Amniotic epithelial cell (primary cell): Measurements from ENCODE around the gene WWP2.
A peak's percentile ranks its signal among the peaks of the same experiment; 100 is the strongest.
"Not testable (repeated sequence)": the region's sequence is repeated elsewhere in the genome, so short reads cannot be mapped to it uniquely, and the experiment has no call there.

ENCODE experiments used
- DNase-seq: peaks from one replicate; pipeline ENCODE4 v3.0.0-alpha.2; 2010; ENCODE audit warnings: low read depth

WWP2 gene

DNA sequence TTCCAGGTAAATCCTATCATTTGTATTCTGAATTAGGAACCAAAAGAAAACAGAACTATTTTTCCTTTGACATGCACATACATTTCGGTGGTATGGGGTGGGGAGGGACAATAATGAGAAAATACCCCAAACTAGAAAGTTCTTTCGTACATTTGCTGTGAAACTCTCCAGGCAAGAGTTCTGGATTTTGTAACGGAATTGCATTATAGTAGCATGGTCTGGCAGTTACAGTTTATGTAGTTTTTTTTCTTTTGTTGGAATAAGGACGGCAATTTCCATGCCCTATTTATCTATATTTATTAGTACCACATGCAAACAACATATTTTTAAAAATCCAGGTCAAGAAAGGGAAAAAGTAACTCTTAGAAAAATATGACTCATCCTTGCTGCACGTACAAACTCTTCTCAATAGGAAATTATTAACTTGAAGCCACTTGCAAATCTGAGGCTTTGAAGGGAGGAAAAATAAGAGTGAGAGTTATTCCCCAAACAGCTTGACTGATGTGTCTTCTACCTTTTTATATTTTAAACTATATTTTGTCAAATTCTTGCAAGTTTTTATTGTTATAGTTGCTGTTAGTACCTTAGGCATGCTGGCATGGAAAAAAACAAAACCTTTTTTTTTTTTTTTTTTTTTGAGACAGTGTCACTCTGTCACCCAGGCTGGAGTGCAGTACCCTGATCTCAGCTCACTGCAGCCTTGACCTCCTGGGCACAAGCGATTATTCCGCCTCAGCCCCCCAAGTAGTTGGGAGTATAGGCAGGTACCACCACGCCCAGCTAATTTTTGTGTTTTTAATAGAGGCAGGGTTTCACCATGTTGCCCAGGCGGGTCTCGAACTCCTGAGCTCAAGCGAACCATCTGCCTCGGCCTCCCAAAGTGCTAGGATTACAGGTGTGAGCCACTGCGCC, 69.3 kb downstream of the WWP2 start:
- DNase-seq: peak; percentile 36

DNA sequence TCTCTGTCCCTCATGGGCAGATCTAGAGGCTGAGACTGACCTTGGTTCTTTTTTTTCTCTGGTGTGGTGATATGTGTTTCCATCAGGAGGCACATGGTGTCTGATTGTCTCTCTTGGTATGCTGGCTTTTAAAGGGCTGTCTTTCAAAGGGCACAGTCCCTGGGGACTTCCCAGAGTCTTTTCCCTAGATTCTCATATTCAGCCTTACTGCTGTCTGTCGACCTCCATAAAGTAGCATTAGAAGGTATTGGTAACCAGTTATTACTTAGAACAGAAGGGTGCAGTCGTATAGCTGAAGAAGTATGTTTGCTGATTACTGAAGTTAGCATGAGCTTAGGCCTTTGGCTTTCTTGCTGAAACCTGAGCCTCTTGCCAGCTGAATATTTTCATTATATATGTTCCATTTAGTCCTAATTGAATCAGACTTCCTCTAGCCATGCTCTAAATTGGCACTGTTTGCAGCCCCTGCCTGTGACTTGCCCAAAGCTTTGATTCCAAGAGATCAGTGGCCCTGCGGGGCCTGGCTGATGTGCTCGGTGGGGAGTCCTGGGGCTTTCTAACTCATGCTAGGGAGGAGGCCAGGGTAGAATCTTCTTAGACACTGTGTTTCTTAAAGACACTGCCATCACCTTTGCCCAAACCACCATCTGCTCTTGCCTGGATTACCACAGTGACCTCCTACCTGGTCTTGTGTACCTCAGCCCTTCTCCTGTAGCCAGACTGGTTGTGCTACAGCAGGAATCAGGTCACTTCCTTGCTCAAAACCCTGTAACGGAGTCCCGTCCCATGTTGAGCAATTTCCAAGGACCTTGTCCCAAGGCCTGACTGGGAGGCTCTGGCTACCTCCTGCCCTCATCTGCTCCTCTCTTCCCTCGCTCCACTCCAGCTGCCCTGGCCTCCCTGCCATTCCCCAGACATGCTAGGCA, 71.5 kb downstream of the WWP2 start:
- no peak for DNase-seq

DNA sequence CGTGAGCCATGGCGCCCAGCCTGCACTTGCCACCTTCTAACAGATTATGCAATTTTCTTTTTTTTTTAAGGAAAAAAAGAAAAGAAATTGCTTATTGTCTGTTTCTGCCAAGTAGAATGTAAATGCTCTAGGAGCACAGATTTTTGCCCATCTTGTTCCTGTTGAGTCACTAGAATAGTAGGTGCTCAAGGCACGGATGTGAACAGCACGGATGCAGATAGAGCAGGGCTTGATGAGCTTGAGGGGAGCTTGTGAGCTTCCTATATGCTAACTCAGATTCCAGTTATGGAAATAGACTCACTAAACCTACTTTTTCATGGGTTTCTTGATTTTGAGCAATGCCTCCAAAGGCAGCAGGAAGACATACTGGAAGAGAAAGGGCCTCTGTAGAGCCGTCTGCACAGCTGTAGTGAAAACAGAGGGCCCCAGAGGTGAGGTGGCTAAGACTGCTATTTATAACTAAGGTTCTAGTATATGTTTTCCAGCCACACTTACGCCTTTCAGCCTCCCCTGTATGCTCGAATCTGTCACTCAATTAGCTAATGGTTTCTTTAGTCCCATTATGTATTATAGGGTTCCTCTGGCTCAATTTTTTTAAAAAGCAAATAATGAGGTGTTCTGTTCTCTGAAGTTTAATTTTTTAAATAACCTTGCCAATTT, 72.8 kb downstream of the WWP2 start:
- DNase-seq: no peak

DNA sequence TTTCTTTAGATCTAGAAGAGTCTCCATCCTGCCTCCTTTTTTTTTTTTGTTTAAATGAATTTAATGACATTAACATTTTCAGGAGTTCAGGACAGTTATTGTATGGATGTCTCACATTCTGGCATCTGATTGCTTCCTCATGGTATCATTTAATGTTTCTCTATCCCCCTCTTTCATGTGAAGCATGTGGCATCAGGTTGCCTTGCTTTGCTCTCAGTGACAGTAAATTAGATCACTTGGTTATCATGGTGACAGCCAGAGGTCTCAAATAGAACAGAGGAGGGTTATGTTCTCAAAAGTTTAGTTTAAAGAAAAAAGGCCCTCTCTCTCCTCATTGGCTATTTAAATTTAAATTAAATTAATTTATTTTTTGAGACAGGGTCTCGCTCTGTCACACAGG, 74.1 kb downstream of the WWP2 start:
- no peak for DNase-seq

DNA sequence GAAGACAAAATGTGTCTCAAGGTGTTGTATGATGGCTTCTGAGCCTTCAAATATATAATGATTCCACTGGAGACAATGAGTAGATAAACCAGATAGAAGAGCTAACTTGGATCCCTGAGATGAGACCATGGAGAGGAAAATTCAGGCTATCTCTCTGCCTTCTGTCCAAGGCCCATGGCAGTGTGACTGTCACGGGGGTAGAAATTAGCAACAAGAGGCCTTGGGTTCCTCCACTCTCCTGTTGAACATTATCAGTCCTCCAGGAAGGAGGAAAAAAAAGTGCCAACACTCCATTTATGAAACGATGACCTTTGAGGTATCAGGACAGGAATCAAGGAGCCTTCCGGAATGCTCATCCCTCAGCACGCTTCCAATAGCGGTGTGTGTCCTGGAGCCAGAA, 75.2 kb downstream of the WWP2 start:
- DNase-seq: no peak

DNA sequence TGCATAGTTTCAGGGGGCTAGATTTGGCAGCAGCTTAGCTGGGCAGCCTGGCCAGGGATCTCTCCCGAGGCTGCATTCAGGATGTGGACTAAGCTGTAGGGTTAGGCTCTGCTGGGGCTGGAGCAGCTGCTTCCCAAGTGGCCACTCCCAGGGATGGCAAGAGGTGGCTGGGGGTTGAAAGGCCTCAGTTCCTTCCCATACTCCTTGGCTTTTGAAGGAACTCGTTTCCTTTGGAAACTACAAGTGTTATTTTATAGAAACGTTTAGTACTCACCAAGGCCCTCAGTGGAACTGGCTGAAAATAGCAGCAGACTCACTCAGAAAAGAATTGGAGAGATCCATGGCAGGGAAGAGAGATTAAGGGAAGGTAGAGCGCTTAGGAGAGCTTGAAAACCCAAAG, 76.4 kb downstream of the WWP2 start:
- DNase-seq: no peak

DNA sequence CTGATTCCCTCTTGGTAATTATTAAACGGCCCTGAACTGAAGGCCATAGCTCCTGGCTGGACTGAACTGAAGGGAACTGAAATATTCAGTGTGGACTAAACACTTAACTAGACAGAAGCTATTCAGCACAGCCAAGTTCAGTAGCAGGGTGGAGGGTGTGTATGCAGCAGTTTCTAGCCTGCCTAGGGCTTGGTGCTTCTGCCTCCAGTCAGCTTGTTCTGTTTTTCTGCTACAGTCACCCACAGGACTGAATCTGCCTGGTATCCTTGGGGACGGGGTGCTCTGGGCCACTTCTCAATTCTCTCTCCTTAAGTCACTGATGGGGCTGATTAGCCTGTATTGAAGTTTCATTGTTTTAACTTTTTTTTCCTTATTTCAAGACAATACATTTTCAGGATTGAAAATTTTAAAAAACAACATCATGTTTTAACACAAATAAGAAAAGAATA, 77.1 kb downstream of the WWP2 start:
- no peak for DNase-seq

DNA sequence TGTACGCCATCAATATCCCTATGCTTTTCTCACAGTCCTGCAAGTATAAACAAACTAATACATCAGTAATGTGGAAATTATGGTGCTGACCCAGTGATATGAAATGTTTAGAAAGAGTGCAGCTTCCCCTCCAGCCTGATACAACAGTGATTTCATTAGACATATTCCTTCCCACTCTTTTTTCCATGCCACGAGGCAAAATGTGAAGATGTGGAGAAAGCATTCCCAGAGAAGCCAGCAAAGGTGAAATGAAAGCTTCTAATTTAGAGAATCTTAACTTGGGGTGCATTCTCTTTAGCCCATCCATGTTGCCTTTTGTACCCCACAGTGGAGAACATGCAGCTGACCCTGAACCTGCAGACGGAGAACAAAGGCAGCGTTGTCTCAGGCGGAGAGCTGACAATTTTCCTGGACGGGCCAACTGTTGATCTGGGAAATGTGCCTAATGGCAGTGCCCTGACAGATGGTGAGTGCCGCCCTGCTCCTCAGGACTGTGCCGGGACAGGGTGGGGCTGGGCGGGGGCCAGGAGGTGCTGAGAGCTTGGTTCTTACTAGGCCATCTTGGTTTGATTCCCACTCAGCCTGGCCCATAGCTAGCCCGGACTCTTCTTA, 77.8 kb downstream of the WWP2 start:
- DNase-seq: no peak

DNA sequence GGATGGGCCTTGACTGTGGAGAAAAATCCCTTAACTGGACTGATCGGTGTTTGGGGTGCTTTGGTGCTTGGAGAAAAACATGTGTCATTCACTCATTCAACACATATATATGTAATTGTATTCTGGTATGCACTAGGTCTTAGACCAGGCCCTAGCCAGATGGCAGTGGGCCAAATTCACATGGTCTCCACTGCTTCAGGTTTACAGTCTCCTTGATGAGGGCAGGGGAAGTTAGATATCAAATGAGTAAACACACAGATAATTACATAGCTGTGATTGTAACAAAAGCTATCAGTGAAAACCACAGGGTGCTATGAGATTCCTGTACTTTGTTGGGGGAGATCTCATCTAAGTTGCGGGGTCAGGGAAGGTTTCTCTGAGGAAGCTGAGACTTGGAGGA, 78.8 kb downstream of the WWP2 start:
- DNase-seq: peak; percentile 64

DNA sequence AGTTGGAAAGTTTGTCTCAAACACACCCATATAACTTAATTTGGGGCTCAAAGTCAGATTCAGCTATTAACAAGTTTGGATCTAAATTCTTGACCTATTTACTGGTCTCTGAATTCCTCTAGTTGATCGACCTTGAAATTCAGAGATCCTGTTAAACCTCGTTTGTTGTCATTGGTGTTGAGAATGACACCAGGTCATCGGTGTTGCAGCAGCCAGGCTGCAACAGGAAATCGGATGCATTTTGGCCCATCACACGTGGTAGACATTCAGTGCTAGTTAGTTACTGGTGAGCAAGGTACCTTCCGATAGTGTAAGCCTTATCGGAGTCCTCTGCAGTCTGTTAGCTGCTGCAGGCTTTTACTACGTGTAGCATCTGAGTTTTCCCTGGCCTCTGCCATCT, 82.3 kb downstream of the WWP2 start:
- DNase-seq: no peak

DNA sequence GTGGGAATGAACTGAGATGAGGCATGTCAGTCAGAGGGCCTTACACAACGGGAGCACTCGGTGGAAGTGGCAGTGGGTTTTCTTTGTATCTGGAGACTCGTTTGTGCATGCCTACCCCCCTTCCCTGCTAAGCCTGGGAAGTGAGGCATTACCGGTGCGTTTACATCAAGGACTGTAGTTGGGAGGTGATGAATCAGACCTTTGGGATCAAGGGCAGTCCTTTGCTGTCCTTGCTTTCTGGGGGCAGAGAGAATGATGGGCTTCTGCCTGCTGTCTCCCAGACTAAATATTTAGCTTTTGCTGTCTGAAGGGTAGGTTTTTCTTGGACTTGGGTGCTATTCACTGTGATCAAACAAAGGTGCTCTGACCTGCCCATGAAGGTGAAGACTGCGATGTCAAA, 83.0 kb downstream of the WWP2 start:
- DNase-seq: no peak

DNA sequence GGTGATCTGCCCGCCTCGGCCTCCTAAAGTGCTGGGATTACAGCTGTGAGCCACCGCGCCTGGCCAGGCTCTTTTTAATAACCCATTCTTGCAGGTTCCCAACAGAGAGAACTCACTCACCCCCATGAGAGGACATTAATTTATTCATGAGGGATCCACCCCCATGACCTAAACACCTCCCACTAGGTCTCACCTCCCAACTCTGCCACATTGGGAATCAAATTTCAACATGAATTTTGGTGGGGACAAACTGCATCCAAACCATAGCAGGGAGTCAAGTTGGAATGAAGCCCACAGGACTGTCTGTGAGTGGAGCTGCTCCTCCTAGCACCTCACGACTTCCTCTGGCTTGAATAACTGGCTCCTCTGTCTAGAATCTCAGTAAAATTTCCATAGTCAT, 85.5 kb downstream of the WWP2 start:
- no peak for DNase-seq

DNA sequence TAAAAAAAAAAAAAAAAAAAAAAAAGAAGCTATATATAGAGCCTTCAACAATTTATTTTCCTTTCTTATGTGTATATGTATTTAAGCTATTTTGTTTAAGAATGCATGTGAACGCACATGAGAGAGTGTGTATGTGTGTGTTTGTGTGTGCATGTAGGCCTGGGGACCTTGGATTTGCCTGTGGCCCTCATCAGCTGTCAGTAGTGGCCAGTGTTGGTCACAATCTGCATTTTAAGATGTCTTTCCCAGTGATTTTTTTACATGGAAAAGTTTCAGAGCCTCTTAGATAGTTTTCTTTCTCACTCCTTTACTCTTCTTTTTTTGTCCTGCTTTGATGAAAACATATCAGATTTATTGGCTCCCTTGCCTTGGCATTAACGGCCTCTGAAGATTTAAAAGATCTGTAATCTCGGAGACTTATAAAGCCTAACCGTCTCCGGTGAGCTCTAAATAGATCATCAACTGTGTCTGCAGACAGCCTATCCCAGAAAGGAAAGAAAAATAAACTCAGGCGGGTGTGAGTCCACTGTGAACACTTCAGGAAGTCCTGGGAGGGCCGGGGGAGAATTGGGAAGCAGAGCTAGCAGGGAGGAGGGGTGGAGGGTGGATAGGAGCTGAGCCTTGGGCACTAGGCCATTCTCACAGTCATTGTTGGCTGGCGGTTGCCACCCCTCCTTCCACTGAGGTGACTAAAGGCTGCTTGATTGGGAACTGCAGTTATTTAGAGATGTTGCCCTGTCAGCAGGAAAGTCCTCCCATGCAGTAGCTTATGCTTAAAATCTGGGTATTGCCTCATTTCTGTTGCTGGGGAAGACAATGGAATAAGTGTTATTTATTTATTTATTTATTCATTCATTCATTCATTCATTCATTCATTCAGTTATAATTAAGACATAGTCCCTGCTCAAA, 86.8 kb downstream of the WWP2 start:
- peak; percentile 47 for DNase-seq

DNA sequence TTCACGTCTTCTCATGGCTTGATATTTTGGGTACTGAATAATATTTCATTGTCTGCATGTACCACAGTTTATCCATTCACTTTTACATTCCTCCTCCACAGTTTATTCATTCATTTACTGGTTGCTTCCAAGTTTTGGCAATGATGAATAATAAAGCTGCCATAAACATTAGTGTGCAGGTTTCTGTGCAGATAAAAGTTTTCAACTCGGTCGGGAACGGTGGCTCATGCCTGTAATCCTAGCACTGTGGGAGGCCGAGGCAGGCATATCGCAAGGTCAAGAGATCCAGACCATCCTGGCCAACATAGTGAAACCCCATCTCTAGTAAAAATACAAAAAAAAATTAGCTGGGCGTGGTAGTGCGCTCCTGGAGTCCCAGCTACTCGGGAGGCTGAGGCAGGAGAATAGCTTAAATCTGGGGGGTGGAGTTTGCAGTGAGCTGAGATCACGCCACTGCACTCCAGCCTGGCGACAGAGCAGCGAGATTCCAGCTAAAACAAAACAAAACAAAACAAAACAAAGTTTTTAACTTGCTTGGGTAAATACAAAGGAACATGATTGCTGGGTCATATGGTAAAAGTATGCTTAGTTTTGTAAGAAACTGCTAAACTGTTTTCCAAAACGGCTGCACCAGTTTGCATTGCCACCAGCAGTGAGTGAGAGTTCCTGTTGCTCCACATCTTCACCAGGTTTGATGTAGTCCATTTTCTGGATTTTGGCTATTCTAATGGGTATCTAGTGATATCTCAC, 89.5 kb downstream of the WWP2 start:
- peak; percentile 54 for DNase-seq

DNA sequence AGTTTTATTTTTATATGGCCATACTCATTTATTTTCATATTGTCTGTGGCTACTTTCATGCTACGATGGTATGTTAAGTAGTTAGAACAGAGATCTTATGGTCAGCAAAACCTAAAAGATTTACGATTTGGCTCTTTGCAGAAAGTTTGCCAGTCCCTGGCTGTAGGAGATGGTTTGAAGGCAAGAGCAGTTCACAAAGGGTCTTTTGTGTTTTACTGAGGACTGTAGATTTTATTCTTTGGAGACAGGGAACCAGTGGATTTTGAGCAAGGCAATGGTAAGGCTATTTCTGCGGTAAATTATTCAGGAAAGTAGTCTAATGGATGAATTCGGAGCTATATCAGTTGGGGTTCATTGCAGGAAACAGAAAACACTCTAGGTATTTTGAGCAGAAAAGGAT, 90.7 kb downstream of the WWP2 start:
- DNase-seq: no peak

DNA sequence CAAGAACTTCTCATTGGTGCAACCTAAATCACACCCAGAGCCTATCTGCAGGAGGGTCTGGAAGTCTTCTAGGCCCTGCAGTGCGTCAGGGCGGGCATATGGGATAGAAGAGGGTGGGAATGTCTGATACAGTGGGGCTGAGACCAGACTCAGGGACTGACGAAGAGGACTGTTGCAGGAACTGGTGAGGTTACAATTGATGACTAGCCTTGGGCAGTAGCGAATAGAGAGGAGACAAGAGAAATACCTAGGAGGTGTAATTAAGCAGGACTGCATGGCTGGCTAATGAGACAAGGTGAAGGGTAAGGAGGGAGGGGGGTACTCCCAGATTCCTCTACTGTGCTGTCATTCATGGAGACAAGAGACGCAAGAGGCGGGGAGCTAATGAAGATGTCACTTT, 91.3 kb downstream of the WWP2 start:
- no peak for DNase-seq

DNA sequence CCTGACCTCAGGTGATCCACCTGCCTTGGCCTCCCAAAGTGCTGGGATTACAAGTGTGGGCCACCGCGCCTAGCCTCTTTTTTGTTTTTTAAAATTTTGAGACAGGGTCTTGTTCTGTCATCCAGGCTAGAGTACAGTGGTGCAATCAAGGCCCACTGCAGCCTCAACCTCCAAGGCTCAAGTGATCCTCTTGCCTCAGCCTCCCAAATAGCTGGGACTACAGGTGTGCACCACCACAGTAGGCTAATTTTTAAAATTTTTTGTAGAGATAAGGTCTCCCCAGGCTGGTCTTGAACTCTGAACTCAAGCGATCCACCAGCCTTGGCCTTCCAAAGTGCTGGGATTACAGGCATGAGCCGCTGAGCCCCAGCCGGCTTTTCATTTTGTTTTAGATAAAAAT, 92.6 kb downstream of the WWP2 start:
- DNase-seq: not testable (repeated sequence)

DNA sequence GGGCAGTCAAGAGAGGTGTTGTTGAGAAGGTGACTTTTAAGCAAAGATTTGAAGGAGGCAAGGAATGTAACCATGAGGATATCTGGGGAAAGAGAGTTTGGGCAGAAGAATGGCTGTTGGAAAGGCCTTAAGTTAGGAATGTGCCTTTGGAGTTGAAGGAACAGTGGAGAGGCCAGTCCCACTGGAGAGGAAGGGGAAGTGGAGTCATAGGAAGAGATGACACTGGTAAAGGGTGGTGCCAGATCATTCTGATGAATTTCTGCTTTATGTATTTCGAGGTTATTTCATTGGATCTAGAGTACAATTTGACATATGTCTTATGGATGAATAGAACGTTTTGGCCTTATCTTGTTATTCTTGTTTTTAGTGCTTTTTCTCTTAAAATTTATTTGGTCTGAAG, 93.5 kb downstream of the WWP2 start:
- no peak for DNase-seq

DNA sequence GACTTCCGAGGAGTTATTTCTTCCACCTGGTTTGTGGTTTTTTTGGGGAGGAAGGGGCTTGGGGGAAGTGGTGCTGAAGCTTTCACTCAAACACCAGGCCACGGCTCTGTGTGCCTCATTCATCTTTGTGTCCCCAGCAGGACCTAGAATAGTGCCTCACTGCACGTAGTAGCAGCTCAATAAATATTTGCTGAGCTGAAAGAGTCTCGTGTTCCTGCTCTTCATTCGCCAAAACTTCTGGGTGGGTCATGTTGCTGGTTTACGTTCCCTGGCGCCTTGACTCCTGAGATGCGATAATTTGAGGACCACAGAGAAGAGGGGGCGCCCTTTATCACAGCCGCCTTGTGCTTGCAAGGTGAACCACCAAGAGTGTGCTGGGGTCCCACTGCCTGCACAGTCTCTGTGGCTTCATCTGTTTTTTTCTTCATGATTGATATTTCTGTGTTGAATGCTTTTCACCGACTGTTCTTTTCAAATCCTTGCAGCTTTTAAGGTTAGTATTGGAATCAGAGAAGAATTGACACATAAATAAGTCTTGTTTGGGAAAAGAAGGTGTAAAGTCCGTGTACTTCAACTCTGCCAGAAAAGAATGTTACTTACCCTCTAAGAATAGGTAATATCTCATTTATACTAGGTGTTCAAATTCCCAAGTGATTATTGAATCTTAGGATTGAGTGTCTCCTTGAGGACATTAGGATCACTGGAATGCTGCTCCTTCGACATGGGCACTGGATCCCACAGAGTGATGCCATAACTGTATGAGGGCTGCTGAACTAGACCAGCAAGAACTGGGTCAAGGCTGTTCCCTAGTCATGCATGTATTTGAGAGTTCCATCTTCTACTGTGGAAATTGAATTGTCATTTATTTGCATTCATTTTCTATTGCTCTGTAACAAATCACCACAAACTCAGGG, 96.3 kb downstream of the WWP2 start:
- DNase-seq: no peak
